NB4 (cell line): Measurements from ENCODE around the gene MYO15A.

Source experiments
- DNase-seq: peaks from one replicate; pipeline ENCODE4 v3.0.0; 2010; ENCODE audit warnings: low read depth
- H3K4me3 ChIP-seq: one replicate; pipeline ENCODE4 v1.5.1; 2011; ENCODE audit warnings: mild to moderate bottlenecking, low read depth, low read length, moderate library complexity
- CTCF ChIP-seq: IDR thresholded peaks from one replicate; pipeline ENCODE4 v1.5.1; 2012; ENCODE audit warnings: low read depth, low read length
- MAX ChIP-seq: IDR thresholded peaks from 2 replicates; pipeline ENCODE4 v1.6.1; 2011; ENCODE audit warnings: low read depth, low read length
- MYC ChIP-seq: IDR thresholded peaks from 2 replicates; pipeline ENCODE4 v1.6.1; 2011; ENCODE audit warnings: low read depth, low read length
- POLR2A ChIP-seq: IDR thresholded peaks from 2 replicates; pipeline ENCODE4 v1.6.1; 2011; ENCODE audit warnings: mild to moderate bottlenecking; ENCODE audit not compliant: insufficient read length; ENCODE audit errors: extremely low read depth

The MYO15A gene

DNA sequence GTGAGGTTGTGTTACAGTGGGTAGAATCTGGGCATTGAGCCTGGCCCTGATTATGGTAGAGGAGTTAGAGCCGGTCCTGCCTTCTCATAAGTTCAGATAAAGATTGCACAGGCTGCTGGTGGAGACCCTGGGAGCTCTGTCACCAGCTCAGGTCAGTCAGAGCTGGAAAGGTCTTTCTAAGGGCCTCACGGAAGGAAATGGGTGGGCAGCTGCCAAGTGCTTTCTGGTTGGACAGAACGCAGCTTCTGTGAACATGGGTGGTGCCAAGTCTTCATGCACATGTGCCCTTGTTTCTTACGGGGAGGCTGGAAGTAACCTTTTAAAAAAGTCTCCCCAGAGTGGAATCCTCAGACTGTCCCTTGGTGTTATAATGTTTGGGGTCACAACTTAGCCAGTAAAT lies 90.0 kb downstream of the MYO15A start:
- DNase-seq: no peak
- TF ChIP-seq MAX (no peak), POLR2A (no peak), CTCF (no peak), MYC (no peak)
- no peak overlapping the region for H3K4me3 ChIP-seq

GRCh38 chr17:18201108-18201507 lies 92.6 kb downstream of the MYO15A start:
- H3K4me3 ChIP-seq: no peak overlapping the region
- no peak for TF ChIP-seq MAX
- no peak for TF ChIP-seq MYC
- no peak for TF ChIP-seq POLR2A
- TF ChIP-seq CTCF: no peak
- DNase-seq: no peak

- DNase-seq: no peak
- TF ChIP-seq CTCF (no peak), MYC (no peak), MAX (no peak), POLR2A (no peak)
- no peak overlapping the region for H3K4me3 ChIP-seq
Measured at GRCh38 chr17:18203308-18203707, 94.8 kb downstream of the MYO15A start.

- TF ChIP-seq MYC: no peak
- no peak for TF ChIP-seq POLR2A
- no peak for TF ChIP-seq MAX
- no peak for TF ChIP-seq CTCF
- H3K4me3 ChIP-seq: no peak overlapping the region
- no peak for DNase-seq
Measured at GRCh38 chr17:18205861-18206260, 97.3 kb downstream of the MYO15A start.

DNA sequence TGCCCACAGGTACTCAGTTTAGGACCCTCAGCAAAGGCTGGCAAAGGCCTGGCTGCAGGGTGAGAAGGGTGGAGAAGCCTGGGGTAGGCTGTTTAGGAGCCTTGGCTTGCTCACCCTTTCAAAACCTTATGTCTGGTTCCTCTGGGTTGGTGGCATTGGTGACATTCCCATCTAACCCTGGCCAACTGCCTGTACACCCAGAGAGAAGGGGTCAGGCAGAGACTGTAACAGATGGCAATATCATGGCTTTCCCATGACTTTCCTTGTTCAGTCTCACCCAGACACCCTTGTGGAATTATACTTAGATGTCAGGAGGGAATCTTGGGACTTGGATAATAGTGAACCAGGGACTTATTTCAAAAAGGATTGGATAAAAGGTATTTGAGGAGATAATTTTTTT lies 98.4 kb downstream of the MYO15A start:
- DNase-seq: no peak
- no peak overlapping the region for H3K4me3 ChIP-seq
- TF ChIP-seq MYC (no peak), POLR2A (no peak), CTCF (no peak), MAX (no peak)

DNA sequence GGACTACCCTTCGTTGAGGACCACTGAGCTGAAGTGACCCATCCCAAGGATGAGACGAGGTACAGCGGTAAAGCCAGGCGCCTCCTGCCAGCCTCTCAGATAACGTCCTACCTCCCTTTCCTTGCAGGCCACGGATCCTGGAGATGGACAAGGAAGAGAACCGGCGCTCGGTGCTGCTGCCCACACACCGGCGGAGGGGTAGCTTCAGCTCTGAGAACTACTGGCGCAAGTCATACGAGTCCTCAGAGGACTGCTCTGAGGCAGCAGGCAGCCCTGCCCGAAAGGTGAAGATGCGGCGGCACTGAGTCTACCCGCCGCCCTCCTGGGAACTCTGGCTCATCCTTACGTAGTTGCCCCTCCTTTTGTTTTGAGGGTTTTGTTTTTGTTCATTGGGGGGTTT lies 99.5 kb downstream of the MYO15A start:
- TF ChIP-seq POLR2A: no peak
- DNase-seq: no peak
- H3K4me3 ChIP-seq: no peak overlapping the region
